ENCODE measurements around the gene CCSER1. TPM values are rescaled to one million over a fixed set of nuclear protein-coding genes. Genes with fewer than 3 reads are reported as not detected.
A peak's percentile ranks its signal among the peaks of the same experiment; 100 is the strongest.

CCSER1 gene
- polyA plus RNA-seq, 1 donor from 2014 or later: 20.8 TPM

- H3F3A ChIP-seq (ENCODE audit: insufficient read depth, low read length, poor library complexity, severe bottlenecking): no peaks in the 10 kb centered on the region
- H3K9me2 ChIP-seq (ENCODE audit: insufficient read depth, low read length): no peaks in the 10 kb centered on the region
- no peak overlapping the region for H3K9ac ChIP-seq (ENCODE audit: low read length)
- no peak overlapping the region for H3K4me3 ChIP-seq (ENCODE audit: low read length)
- TF ChIP-seq RAD21 (conservative IDR thresholded peaks at IDR 0.05) (no peak), POLR2AphosphoS5 (IDR thresholded peaks at IDR 0.05) (no peak), TAF1 (IDR thresholded peaks at IDR 0.05; ENCODE audit: low read depth) (no peak), EP300 (conservative IDR thresholded peaks at IDR 0.05; ENCODE audit: poor library complexity, severe bottlenecking) (no peak), SMC3 (conservative IDR thresholded peaks at IDR 0.05; ENCODE audit: poor library complexity) (no peak), REST (IDR thresholded peaks at IDR 0.05; ENCODE audit: borderline replicate concordance) (no peak), EZH2 (IDR thresholded peaks at IDR 0.05; ENCODE audit: borderline replicate concordance, insufficient read depth, low read length, poor library complexity, severe bottlenecking) (no peak), CTCF (IDR thresholded peaks at IDR 0.05; ENCODE audit: poor library complexity, severe bottlenecking) (no peak), MXI1 (conservative IDR thresholded peaks at IDR 0.05; ENCODE audit: poor library complexity, severe bottlenecking) (no peak)
- no peaks in the 10 kb centered on the region for H3K27me3 ChIP-seq (ENCODE audit: insufficient read depth, low read depth, low read length)
- no peaks in the 10 kb centered on the region for H3K79me2 ChIP-seq (replicated peaks; ENCODE audit: insufficient read depth, low read length)
- no peak overlapping the region for H3K4me2 ChIP-seq (ENCODE audit: low read length)
- H3K36me3 ChIP-seq (ENCODE audit: insufficient read depth, low read length): no peaks in the 10 kb centered on the region
- H2AFZ ChIP-seq (ENCODE audit: low read depth, low read length): no peak overlapping the region
- no peaks in the 10 kb centered on the region for H4K20me1 ChIP-seq (ENCODE audit: insufficient read depth)
- no peak overlapping the region for H3K27ac ChIP-seq (ENCODE audit: low read length)
- no peaks in the 10 kb centered on the region for H3K9me3 ChIP-seq (ENCODE audit: low read length)
Observed at GRCh38 chr4:90845777-90846176, 718.6 kb downstream of the CCSER1 start.

GRCh38 chr4:90852237-90852636, 725.0 kb downstream of the CCSER1 start:
- H3K79me2 ChIP-seq (replicated peaks; ENCODE audit: insufficient read depth, low read length): no peaks in the 10 kb centered on the region
- no peak overlapping the region for H3K4me3 ChIP-seq (ENCODE audit: low read length)
- H3K9ac ChIP-seq (ENCODE audit: low read length): no peak overlapping the region
- H3F3A ChIP-seq (ENCODE audit: insufficient read depth, low read length, poor library complexity, severe bottlenecking): no peaks in the 10 kb centered on the region
- H3K4me2 ChIP-seq (ENCODE audit: low read length): no peak overlapping the region
- no peaks in the 10 kb centered on the region for H4K20me1 ChIP-seq (ENCODE audit: insufficient read depth)
- no peak overlapping the region for H2AFZ ChIP-seq (ENCODE audit: low read depth, low read length)
- no peak overlapping the region for H3K27ac ChIP-seq (ENCODE audit: low read length)
- no peaks in the 10 kb centered on the region for H3K27me3 ChIP-seq (ENCODE audit: insufficient read depth, low read depth, low read length)
- no peaks in the 10 kb centered on the region for H3K36me3 ChIP-seq (ENCODE audit: insufficient read depth, low read length)
- H3K9me3 ChIP-seq (ENCODE audit: low read length): no peaks in the 10 kb centered on the region
- no peaks in the 10 kb centered on the region for H3K9me2 ChIP-seq (ENCODE audit: insufficient read depth, low read length)
- no peak for TF ChIP-seq POLR2AphosphoS5 (IDR thresholded peaks at IDR 0.05)
- TF ChIP-seq RAD21 (conservative IDR thresholded peaks at IDR 0.05): peak; percentile 15
- TF ChIP-seq SMC3 (conservative IDR thresholded peaks at IDR 0.05; ENCODE audit: poor library complexity): no peak
- no peak for TF ChIP-seq MXI1 (conservative IDR thresholded peaks at IDR 0.05; ENCODE audit: poor library complexity, severe bottlenecking)
- TF ChIP-seq EP300 (conservative IDR thresholded peaks at IDR 0.05; ENCODE audit: poor library complexity, severe bottlenecking): no peak
- no peak for TF ChIP-seq CTCF (IDR thresholded peaks at IDR 0.05; ENCODE audit: poor library complexity, severe bottlenecking)
- no peak for TF ChIP-seq EZH2 (IDR thresholded peaks at IDR 0.05; ENCODE audit: borderline replicate concordance, insufficient read depth, low read length, poor library complexity, severe bottlenecking)
- peak; percentile 51 for TF ChIP-seq REST (IDR thresholded peaks at IDR 0.05; ENCODE audit: borderline replicate concordance)
- TF ChIP-seq TAF1 (IDR thresholded peaks at IDR 0.05; ENCODE audit: low read depth): no peak

Data from neural cell (in vitro differentiated cells).